ENCODE data around the gene SH3GL3.

The SH3GL3 gene

GRCh38 chr15:83610901-83611685 is 164.0 kb downstream of the SH3GL3 start:
- in situ Hi-C loops (cut with MboI; ENCODE audit: low sequenced_read_pairs): no loop called here

GRCh38 chr15:83612226-83612625 is 165.1 kb downstream of the SH3GL3 start:
- in situ Hi-C loops (cut with MboI; ENCODE audit: low sequenced_read_pairs): no loop called here

GRCh38 chr15:83612898-83613635 is 165.9 kb downstream of the SH3GL3 start:
- in situ Hi-C loops (cut with MboI; ENCODE audit: low sequenced_read_pairs): no loop called here

GRCh38 chr15:83613714-83614113 is 166.6 kb downstream of the SH3GL3 start:
- in situ Hi-C loops (cut with MboI; ENCODE audit: low sequenced_read_pairs): no loop called here

GRCh38 chr15:83616840-83617239 is 169.7 kb downstream of the SH3GL3 start:
- in situ Hi-C loops (cut with MboI; ENCODE audit: low sequenced_read_pairs): no loop called here

- in situ Hi-C loops (cut with MboI; ENCODE audit: low sequenced_read_pairs): no loop called here
Measured at GRCh38 chr15:83626171-83626802, 179.1 kb downstream of the SH3GL3 start.

GRCh38 chr15:83631534-83631933 is 184.4 kb downstream of the SH3GL3 start:
- in situ Hi-C loops (cut with MboI; ENCODE audit: low sequenced_read_pairs): no loop called here

GRCh38 chr15:83643201-83643600 is 196.1 kb downstream of the SH3GL3 start:
- in situ Hi-C loops (cut with MboI; ENCODE audit: low sequenced_read_pairs): no loop called here

- in situ Hi-C loops (cut with MboI; ENCODE audit: low sequenced_read_pairs): no loop called here
Measured at GRCh38 chr15:83644439-83644838, 197.3 kb downstream of the SH3GL3 start.

- in situ Hi-C loops (cut with MboI; ENCODE audit: low sequenced_read_pairs): no loop called here
Measured at GRCh38 chr15:83650831-83651230, 203.7 kb downstream of the SH3GL3 start.

GRCh38 chr15:83651541-83651940 is 204.4 kb downstream of the SH3GL3 start:
- in situ Hi-C loops (cut with MboI; ENCODE audit: low sequenced_read_pairs): no loop called here

- in situ Hi-C loops (cut with MboI; ENCODE audit: low sequenced_read_pairs): no loop called here
Measured at GRCh38 chr15:83652626-83653204, 205.6 kb downstream of the SH3GL3 start.

GRCh38 chr15:83653288-83653638 is 206.1 kb downstream of the SH3GL3 start:
- in situ Hi-C loops (cut with MboI; ENCODE audit: low sequenced_read_pairs): no loop called here

- in situ Hi-C loops (cut with MboI; ENCODE audit: low sequenced_read_pairs): no loop called here
Measured at GRCh38 chr15:83653639-83654378, 206.7 kb downstream of the SH3GL3 start, which contains the start of gene ADAMTSL3. Gene ADAMTSL3, plus strand, starts transcription at chr15:83654123. Its CDS starts 1,639 bp downstream, at chr15:83655762.

- in situ Hi-C loops (cut with MboI; ENCODE audit: low sequenced_read_pairs): no loop called here
Measured at GRCh38 chr15:83654379-83655236, 207.5 kb downstream of the SH3GL3 start.

GRCh38 chr15:83655237-83655616 is 208.1 kb downstream of the SH3GL3 start:
- in situ Hi-C loops (cut with MboI; ENCODE audit: low sequenced_read_pairs): no loop called here

- in situ Hi-C loops (cut with MboI; ENCODE audit: low sequenced_read_pairs): no loop called here
Measured at GRCh38 chr15:83656192-83656591, 209.1 kb downstream of the SH3GL3 start.

GRCh38 chr15:83656943-83657528 is 209.9 kb downstream of the SH3GL3 start:
- in situ Hi-C loops (cut with MboI; ENCODE audit: low sequenced_read_pairs): no loop called here

- in situ Hi-C loops (cut with MboI; ENCODE audit: low sequenced_read_pairs): no loop called here
Measured at GRCh38 chr15:83657549-83657948, 210.4 kb downstream of the SH3GL3 start.

Data from hTERT RPE-1 (cell line).